GM12891 (cell line): ENCODE data around the gene MGMT.

Experiments
- POLR2A ChIP-seq: IDR thresholded peaks from 2 replicates; pipeline ENCODE4 v1.6.1; 2011; ENCODE audit warnings: low read depth, low read length, control low read depth
- POLR2AphosphoS5 ChIP-seq: IDR thresholded peaks from 2 replicates; pipeline ENCODE4 v1.6.1; 2011; ENCODE audit warnings: low read depth, low read length, control low read depth
- SPI1 ChIP-seq: IDR thresholded peaks from 2 replicates; pipeline ENCODE4 v1.6.1; 2011; ENCODE audit warnings: low read depth, low read length, control low read depth
- TAF1 ChIP-seq: IDR thresholded peaks from 2 replicates; pipeline ENCODE4 v1.6.1; 2011; ENCODE audit warnings: low read depth, low read length, control low read depth

DNA sequence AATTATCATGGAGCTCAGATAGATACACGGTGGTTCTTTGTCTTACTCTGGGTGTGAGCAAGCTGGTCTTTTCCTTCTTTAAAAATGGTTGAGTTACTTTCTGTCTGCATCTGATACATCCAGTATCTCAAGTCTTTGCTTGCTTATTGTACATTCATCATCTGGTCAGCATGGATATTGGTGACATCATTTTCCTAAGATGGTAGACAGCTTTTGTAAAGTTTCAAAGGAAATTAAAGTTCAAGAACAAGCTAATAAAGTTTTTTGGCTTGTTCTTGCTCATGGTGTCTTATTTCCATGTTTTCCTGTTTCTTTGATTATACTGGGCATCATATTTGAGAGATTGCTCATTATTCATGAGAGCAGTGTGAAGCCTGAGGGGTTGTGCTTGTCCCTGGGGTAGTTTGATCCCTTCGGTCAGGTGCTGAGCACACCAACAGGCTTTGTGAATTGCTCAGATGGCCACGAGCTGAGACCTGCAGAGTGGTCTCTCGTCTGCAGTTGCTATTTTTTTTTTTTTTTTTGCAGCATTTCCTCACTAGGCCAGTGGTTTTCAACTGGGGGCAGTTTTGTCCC, 38.5 kb downstream of the MGMT start:
- TF ChIP-seq POLR2AphosphoS5, result no peak
- TF ChIP-seq TAF1, result no peak
- no peak for TF ChIP-seq POLR2A
- no peak for TF ChIP-seq SPI1
